ENCODE measurements around the gene ADAMTS7.

GRCh38 chr15:78800189-78800588 lies 11.1 kb downstream of the ADAMTS7 start:
- TF ChIP-seq, protein P1, sequence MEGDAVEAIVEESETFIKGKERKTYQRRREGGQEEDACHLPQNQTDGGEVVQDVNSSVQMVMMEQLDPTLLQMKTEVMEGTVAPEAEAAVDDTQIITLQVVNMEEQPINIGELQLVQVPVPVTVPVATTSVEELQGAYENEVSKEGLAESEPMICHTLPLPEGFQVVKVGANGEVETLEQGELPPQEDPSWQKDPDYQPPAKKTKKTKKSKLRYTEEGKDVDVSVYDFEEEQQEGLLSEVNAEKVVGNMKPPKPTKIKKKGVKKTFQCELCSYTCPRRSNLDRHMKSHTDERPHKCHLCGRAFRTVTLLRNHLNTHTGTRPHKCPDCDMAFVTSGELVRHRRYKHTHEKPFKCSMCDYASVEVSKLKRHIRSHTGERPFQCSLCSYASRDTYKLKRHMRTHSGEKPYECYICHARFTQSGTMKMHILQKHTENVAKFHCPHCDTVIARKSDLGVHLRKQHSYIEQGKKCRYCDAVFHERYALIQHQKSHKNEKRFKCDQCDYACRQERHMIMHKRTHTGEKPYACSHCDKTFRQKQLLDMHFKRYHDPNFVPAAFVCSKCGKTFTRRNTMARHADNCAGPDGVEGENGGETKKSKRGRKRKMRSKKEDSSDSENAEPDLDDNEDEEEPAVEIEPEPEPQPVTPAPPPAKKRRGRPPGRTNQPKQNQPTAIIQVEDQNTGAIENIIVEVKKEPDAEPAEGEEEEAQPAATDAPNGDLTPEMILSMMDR (IDR thresholded peaks at IDR 0.05) = no peak
- no peak for TF ChIP-seq EZH2 (IDR thresholded peaks at IDR 0.05; ENCODE audit: borderline replicate concordance, insufficient read depth, low read depth, low read length, poor library complexity, severe bottlenecking)

All from B cell (primary cell).